ENCODE results near the gene KCNAB1.

DNA sequence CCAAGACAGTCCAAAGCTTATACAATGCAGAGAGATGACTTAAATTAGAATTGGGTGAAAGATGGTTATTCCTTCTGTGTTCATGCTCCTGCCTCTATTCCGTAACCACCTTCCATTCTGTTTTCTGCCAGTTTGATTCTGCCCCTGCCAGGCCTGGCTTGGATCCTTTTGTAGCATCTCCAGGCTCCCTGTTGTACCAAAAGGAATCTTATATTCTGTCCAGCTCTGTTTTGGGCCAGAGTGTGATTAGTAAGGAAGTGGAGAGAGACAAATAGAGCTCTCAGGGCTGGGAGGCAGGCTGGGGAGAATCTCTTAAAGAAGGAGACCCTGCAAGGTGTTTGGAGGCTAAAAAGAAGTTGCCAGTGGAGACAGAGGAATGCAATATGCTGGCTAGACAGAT lies 63.8 kb downstream of the KCNAB1 start:
- TF ChIP-seq SP1 (IDR thresholded peaks at IDR 0.05) (no peak), FOXA1 (IDR thresholded peaks at IDR 0.05) (no peak), ZNF384 (IDR thresholded peaks at IDR 0.05) (no peak), FOXK2 (IDR thresholded peaks at IDR 0.05) (no peak), SUZ12 (IDR thresholded peaks at IDR 0.05) (no peak), CTBP1 (IDR thresholded peaks at IDR 0.05; ENCODE audit: borderline replicate concordance) (no peak), FOXM1 (IDR thresholded peaks at IDR 0.05; ENCODE audit: borderline replicate concordance) (no peak), LEF1 (IDR thresholded peaks at IDR 0.05; ENCODE audit: borderline replicate concordance) (no peak)

Data from HEK293T (cell line).